Tibial nerve (tissue), 4 donors: ENCODE measurements around the gene FRMD4A.
A peak's percentile ranks its signal among the peaks of the same experiment; 100 is the strongest.

Experiments used
- CTCF ChIP-seq, 5 experiments: fragments of 200-600 bp in 3 of 5; fragments of 450-650 bp in 2 of 5; sonication (generic) in 3 of 5; IDR thresholded peaks; one replicate each; pipeline ENCODE4 v1.5.1; 2016 to 2019; ENCODE audit warnings: antibody characterized with exemption in 5 of 5, mild to moderate bottlenecking in 3 of 5, moderate library complexity in 2 of 5
- EP300 ChIP-seq, 2 donors: sonication (generic); formaldehyde crosslinking; IDR thresholded peaks; one replicate each; pipeline ENCODE4 v1.6.1; 2017; ENCODE audit warnings: antibody characterized with exemption in 2 of 2, mild to moderate bottlenecking in 1 of 2
- POLR2A ChIP-seq, 2 donors: fragments of 450-650 bp; IDR thresholded peaks; one replicate each; pipeline ENCODE4 v1.6.1; 2017; ENCODE audit warnings: antibody characterized with exemption in 2 of 2, mild to moderate bottlenecking in 2 of 2, moderate library complexity in 2 of 2

GRCh38 chr10:14016011-14016536, 314.6 kb downstream of the FRMD4A start:
- TF ChIP-seq CTCF (IDR thresholded peaks at IDR 0.05) = no peak
- TF ChIP-seq POLR2A (IDR thresholded peaks at IDR 0.05) = no peak
- TF ChIP-seq EP300 (IDR thresholded peaks at IDR 0.05) = peak in 1 of 2 donors; percentile 84
